Peyer's patch (tissue), 4 donors: ENCODE data around the gene SCAMP4.

Experiments
- POLR2A ChIP-seq, 2 donors: fragments of 450-650 bp; IDR thresholded peaks; one replicate each; pipeline ENCODE4 v1.5.1; 2017; ENCODE audit warnings: antibody characterized with exemption in 2 of 2, mild to moderate bottlenecking in 2 of 2, moderate library complexity in 2 of 2
- TF ChIP-seq, protein P1 (sequence below), 6 experiments: fragments of 450-650 bp in 4 of 6; fragments of 200-600 bp in 2 of 6; sonication (generic) in 1 of 6; IDR thresholded peaks; one replicate each; pipeline ENCODE4 v1.5.1; 2017 to 2019; ENCODE audit warnings: antibody characterized with exemption in 6 of 6, mild to moderate bottlenecking in 3 of 6, moderate library complexity in 1 of 6

DNA sequence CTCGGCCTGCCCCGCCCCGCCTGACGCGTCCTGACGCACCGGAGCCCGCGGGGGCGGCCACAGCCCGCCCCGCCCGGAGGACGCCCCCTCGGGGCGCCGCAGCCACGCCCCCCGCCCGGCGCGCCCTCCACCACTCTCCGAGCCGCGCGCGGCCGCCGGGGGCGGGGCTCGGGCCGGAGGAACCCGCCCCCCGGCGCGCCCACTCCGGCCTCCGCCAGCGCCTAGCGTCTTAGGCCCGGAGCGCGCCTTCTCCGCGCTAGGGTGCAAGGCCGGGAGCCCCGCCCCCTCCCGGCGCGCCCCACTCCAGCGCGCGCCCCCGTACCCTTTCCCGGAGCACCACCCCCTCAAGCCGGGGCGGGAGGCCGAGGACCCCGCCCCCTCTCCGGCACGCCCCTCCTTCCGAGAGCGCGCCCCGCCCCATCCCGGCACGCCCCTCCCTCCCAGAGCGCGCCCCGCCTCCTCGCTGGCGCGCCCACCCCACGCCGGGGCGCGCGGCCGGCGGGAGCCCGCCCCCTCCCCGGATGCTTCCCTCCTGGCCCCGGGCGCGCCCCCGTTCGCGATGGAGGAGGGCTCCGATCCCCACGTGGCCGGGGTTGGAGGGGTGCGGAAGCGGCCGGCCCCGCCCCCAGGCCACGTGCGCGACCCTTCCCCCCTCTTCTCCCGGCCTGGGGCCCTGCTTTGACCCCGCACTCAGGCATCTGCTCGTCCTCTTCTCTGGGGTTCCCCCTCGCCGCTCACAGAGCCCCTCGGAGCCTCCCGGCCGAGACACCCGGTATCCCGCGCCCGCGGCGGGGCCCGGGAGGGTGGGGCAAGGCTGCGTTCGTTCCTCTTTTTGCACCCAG lies 41.3 kb upstream of the SCAMP4 start:
- TF ChIP-seq POLR2A (IDR thresholded peaks at IDR 0.05): peak in 1 of 2 donors; percentile 26
- TF ChIP-seq, protein P1, sequence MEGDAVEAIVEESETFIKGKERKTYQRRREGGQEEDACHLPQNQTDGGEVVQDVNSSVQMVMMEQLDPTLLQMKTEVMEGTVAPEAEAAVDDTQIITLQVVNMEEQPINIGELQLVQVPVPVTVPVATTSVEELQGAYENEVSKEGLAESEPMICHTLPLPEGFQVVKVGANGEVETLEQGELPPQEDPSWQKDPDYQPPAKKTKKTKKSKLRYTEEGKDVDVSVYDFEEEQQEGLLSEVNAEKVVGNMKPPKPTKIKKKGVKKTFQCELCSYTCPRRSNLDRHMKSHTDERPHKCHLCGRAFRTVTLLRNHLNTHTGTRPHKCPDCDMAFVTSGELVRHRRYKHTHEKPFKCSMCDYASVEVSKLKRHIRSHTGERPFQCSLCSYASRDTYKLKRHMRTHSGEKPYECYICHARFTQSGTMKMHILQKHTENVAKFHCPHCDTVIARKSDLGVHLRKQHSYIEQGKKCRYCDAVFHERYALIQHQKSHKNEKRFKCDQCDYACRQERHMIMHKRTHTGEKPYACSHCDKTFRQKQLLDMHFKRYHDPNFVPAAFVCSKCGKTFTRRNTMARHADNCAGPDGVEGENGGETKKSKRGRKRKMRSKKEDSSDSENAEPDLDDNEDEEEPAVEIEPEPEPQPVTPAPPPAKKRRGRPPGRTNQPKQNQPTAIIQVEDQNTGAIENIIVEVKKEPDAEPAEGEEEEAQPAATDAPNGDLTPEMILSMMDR (IDR thresholded peaks at IDR 0.05): no peak
